GM19328 (cell line): Measurements from ENCODE around the gene GRID1.

ENCODE experiments used
- ATAC-seq: cut with Tn5 transposase; IDR thresholded peaks from one replicate; pipeline ENCODE4 v1.9.1; 2021; ENCODE audit warnings: mild to moderate bottlenecking, moderate library complexity; ENCODE audit not compliant: unreplicated experiment

Gene GRID1

DNA sequence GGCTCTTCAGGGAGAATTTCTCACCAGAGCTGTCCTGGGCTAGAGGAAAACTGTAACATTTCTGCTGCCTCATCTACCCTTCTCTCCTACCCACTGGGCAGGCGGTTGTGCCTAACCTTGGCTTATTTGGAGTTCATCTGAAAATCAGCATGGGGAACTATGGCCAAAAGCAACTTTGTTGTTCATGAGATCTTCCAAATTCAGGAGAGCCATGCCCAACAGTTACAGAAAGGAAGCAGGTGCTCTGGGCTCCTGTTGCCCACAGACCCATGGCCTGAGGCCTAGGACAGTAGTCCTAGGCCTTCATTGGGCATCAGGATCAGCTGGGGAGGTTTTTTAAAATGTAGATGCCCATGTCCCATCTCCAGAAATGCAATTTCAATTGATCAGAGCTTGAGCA lies 85.2 kb downstream of the GRID1 start:
- ATAC-seq = no peak

DNA sequence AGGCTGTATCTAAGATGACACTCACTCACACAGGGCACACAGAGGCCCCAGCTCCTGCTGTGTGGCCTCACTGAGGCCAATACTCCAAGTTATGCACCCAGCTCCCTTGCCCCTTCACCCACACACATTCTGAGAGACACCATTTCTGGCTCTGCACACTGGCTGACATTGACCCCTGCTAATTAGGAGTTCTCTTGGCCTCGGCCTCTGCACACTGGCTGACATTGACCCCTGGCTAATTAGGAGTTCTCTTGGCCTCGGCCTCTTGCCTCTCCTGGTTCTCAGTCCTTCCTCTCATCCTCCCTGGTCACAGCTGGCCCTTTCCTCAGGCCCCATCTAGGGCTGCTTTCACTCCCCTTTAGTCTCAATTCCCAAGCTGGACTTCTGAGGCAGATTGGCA lies 97.3 kb downstream of the GRID1 start:
- ATAC-seq = no peak

- no peak for ATAC-seq
Measured at GRCh38 chr10:86267286-86268195, 99.1 kb downstream of the GRID1 start.

DNA sequence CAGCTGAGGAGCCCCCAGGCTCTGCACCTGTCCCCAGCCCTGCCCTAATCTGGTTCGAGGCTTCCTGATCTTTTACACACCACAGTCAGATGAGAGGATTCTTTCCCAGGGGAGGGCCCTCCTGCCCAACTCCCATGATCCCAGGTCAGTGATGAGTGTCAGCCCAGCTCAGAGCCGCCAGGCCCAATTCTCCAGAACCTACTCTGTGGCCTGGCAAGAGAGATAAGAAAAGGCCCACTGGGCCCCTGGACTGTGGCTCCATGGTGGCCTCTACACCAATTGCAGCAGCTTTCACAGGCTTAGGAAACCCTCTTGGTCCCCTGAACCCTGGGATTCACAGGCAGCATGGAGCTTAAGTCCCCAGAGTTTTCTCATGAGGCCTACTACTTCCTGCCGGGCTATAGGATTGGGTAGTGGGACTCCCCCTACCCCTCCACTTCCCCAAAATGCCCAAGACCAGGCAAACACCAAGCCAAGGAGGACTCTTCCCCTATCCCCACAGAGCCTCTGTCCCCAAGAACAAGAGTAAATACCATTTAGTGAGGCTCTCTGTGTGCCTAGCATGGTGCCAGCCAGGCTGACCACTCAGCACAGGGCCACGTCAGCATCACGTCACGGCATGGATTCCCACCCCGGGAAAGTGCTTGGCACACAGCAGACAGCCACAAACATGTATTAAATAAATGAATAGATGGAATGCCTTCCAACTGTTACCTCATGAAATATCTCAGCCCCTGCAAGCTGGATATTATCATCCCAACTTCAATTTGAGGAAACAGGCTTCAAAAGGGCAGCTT lies 100.0 kb downstream of the GRID1 start:
- ATAC-seq = no peak

- ATAC-seq = no peak
Measured at GRCh38 chr10:86265895-86266259, 100.7 kb downstream of the GRID1 start.

GRCh38 chr10:86265236-86265894 lies 101.2 kb downstream of the GRID1 start:
- ATAC-seq = no peak

DNA sequence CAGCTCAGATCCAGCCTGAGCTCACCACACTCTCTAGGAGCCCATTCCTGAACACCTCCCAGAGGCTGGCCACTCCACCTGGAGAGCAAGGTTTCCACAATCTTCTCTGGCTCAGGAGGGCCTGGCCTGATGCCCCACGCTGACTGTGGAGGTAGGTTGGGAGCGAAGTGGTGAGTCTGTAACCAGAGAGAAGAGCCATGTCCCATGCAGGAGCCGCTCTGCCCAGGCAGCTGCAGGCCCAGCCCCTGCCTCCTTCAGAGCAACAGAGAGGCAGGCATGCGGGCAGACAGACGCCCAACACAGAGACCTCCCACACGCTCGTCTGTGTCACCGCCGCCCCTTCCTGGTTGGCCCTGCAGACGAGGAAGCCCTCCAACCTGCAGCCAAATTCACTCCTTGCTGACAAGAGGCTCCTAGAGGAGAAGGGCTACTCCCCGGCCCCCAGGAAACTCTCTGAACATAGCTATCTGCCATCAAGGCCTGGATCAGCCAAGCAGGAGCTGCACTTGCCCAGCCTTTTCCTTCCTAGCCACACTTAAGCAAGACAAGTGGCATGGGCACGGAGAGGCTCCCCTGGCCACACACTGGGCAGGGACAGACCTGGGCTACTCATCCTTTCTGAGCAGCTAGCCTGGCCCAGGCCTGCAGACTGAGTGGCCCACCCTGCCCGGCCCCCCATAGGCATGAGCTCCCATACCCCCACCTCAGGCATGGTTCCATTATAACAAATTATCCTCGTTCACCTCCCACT lies 101.9 kb downstream of the GRID1 start:
- no peak for ATAC-seq

DNA sequence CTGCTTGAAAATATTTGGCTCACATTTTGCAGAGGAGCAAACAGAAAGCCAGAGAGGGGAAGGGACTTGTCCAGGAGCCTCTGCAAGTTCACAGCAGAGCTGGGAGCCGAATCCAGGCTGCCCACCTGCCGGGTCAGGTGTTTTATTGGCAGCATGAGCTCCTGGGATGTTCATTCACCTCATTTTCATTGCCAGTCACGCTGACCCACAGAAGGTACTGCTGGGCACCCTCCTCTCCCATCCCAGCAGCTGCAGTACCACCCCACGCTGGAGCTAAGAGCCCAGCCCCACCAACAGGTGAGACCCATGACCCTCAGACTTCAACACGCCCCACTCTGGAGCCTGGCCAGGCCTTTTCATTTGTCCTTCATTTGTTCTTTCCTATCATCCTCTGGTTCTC lies 102.7 kb downstream of the GRID1 start:
- no peak for ATAC-seq

- ATAC-seq = no peak
Measured at GRCh38 chr10:86263209-86263608, 103.4 kb downstream of the GRID1 start.

- no peak for ATAC-seq
Measured at GRCh38 chr10:86262688-86263181, 103.9 kb downstream of the GRID1 start.

- ATAC-seq = peak; percentile 59
Measured at GRCh38 chr10:86261941-86262687, 104.5 kb downstream of the GRID1 start.

DNA sequence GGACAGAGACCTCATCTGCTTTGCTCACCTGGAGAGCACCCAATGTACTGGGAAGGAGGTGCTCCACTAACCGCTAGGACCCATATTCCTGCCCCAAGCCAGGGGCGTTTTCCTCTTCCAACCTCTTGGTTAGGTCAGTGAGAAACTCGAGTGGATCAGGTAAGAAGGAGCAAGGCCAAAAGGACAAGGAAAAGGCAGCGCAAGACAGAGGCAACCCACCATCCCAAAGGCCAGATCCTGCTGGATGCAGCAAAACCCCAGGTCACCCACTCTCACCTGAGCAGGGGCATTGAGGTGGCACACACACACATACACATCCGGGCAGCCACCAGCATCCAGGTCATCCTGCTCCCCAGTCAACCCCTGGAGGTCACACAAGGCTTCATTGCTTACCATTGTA lies 105.1 kb downstream of the GRID1 start:
- no peak for ATAC-seq

GRCh38 chr10:86260564-86260963 lies 106.0 kb downstream of the GRID1 start:
- ATAC-seq = no peak

DNA sequence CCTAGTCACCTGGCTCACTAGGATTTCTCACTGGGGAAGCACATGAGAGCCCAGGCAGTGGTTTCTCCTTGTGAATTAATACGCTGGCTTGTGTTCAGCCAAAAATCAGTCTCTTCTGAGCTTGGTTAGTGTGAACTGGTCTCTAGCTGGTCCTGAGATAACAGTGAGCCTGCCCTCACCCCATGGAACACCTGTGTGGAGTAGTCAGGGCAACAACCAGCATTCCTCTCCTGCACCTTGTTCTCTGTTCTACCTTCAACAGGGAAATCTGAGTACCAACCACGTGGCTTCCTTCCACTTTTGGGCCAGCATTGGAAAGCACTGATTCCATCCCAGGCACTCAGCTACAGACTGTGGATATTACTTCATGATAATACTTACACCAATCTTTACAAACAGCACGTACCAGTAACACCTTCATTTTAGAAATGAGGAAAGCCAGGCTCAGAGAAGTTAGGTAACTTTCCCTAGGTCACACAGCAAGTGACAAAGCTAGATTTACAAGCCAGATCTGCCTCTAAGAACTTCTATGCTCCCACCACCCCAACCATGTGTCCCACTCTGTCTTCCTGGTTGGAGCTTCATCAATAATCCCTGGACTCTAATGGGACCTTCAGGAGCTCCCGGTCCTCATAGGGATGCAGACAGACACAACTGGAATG lies 106.6 kb downstream of the GRID1 start:
- ATAC-seq = no peak

DNA sequence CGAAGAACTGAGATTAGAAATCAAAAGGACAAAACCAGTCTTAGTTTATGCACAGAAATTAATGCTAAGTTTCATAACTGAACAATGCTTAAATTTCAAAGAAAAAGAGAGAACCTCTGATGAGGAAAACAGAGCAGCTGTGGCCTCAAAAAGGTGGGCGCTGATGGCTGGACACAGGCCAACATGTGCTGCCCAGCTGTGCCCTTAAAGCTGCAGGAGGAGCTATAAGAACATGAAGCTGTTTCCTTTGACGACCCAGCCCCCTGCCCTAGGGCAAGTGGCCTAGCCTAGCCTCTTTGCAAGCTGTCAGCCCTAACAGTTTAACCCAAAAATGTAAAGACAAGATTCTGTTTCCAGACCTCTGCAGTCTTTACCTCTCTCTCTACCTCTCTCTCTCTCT lies 107.7 kb downstream of the GRID1 start:
- no peak for ATAC-seq

GRCh38 chr10:86258499-86258898 lies 108.1 kb downstream of the GRID1 start:
- ATAC-seq = no peak

DNA sequence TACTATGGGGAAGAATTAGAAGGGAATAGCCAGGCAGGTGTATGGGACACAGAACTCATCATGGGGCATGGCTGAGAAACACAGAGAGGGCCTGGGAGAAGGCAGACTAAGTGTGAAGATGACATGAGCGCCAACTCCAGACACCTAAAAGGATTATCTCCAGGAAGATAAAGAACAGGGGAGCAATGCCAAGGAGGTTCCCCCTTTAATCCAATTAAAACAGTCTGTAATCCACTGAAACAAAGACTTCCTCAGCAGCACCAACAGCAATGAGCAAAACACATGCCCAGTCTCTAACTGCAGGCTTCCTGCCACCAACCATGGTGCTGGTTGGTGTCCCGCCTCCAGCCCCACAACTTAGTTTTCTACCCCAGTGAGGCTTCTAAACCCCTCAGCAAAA lies 108.9 kb downstream of the GRID1 start:
- ATAC-seq = no peak

- no peak for ATAC-seq
Measured at GRCh38 chr10:86256690-86257315, 109.8 kb downstream of the GRID1 start.
